ENCODE data around the gene LRP2.
"Not testable (repeated sequence)": the region's sequence is repeated elsewhere in the genome, so short reads cannot be mapped to it uniquely, and the experiment has no call there.

Gene LRP2

DNA sequence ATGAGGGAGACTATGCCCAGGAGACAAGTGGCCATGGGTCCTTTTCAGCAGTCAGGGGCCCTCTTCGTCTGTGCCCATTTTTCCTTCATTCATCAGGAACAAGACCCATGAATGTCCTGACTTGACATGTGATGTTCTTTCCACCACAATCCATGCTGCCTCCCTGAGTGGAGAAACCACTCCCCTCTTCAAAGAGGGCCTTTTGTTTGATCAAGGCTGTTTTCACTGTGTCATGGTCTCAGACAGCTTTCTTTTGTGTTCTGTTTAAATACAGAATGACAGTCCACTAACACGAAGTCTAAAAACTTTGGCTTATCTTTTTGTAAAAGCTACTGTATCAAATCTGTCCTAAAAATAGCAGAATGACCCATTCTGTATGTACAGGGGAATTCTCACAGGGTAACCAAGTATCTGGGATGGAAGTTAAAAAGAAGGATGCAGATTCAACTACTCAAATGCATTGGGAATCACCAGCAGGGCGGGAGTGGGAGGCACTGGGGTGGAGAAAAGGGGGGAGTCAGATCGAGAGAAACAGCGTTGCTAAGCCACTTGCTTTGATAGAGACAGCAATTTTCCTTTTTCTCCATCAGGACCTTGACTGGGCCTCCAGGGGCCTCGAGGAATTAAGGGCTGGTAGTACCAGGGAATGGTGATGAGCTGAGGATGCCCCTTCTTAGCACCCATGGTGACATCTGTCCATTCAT, 13.9 kb downstream of the LRP2 start:
- ATAC-seq (no peak), DNase-seq (no peak)

DNA sequence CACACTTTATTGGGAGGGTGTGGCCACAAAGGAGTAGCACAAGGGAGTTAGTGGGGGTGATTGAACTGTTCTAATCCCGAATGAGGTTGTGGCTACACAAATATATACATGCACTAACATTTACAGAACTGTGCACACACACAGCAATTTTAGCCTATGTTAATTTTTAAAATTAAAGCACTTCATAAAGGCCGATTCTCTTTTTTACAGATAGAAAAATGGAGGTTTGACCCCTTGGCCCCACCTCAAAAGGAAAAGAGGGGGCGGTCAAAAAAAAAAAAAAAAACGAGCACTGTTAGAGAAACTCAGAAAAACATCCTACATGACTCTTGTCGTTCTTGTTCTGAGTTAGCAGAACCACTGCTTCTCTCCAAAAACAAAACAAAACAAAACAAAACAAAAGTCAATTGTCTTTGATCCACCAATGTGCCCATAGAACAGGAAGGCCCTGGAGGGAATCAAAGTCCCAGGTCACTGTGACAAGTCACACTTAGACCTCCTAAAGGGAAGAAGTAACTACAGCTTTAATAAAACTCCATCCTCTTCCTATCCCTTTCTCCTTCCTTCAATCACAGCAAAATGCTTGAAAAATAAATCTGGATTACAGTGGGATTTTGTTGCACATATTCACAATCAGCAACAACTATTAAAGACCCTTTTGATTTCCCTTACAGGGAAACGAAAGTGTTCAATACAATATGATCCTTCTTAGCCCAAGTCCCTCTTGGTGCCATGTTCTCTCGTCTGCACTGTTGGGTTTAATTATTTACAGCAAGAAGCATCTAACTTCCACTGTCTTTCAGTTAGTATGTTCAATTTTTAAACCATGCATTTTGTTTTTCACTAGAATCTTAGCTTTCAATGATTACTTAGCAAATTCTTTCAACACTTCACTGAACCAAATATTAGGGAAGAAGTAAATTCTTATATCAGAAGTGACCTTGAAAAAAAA, 16.6 kb downstream of the LRP2 start:
- DNase-seq (no peak), ATAC-seq (no peak)

DNA sequence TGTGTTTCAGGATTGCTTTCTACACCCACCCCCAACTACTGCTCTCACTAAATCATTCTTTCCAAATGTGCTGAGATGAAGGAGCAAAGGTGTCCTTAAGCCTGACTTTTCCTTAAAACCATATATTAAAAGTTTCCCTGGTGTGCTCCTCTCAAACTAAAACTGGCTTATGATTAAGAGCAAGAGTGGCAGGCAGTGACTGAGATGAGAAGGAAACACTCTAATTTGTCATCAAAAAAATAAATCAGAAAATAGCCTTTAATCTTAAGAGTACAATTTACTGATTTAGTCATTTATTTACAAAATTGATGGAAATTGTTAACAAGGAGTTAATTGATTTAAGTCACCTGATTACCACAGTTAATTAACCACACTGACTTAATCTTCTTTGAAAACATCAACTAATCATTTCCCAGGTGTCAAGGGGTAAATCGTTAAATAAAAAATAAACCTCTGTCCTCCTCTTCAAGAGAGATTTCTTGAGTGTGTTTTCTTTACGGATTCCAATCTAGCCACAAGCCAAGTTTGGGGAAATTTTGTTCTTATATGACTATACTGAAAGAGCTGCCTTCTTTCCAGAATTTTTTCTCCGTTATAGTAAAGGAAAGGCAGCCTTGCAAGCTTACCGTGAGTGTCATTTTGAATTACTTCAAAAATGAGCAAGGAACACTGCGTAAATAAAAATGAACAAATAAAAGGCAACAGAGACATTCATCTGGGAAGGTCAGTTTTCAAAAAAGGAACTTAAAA, 17.4 kb downstream of the LRP2 start:
- ATAC-seq: no peak
- DNase-seq: no peak

DNA sequence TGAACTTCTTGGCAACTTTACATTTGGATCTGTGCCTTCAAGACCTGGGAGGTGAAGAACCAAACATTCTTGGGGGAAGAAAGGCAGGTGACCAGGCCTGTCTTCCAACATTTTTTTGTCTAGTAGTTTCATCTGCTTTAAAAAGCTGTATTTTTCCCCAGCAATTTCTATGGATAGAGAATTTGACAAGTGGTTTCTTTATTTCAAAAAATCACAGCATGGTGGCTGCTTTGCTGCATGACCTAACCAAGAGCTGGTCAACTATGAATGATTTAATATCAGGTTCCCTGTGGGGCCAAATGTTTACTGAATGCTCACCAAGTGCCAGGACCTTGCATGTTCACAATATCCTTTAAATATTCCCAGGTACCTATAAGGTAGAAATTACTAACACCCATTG, 19.1 kb downstream of the LRP2 start:
- ATAC-seq (no peak), DNase-seq (no peak)

DNA sequence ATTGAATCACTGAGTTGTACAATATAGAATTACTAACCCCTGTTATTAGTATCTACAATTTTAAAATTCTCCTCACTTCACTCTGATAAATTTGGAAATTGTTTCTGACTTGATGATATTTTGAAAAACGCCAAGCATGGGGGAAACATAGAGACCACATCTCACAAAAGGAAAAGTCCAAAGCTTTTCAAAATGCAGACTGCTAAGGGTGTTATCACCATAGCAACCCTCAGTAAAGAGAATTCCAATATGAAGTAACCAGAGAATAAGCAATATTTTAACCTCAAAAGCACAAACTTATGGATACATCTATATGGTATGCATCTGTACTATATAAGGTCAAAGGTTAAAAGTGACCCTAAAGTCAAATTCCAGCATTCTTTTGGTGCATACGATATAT, 22.7 kb downstream of the LRP2 start:
- DNase-seq: no peak
- no peak for ATAC-seq

DNA sequence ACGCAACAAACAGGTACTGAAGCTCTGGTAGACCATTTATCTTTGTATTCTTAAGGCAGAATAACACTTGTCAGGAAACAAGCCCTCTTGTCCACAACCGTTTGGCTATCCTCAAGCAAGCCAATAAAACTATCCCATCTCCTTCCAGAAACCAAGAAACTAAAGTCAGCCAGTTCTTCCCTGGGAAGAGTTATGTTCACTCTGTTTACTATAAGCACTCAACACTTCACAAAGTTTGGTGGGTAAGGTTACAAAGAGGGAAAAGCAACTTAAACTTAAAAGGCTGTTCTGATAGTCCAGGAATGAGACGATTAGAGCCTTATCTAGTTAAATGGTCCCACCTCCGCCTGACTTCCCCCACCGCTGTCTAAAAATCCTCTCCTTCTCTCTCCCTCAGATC, 25.6 kb downstream of the LRP2 start:
- ATAC-seq: no peak
- no peak for DNase-seq

DNA sequence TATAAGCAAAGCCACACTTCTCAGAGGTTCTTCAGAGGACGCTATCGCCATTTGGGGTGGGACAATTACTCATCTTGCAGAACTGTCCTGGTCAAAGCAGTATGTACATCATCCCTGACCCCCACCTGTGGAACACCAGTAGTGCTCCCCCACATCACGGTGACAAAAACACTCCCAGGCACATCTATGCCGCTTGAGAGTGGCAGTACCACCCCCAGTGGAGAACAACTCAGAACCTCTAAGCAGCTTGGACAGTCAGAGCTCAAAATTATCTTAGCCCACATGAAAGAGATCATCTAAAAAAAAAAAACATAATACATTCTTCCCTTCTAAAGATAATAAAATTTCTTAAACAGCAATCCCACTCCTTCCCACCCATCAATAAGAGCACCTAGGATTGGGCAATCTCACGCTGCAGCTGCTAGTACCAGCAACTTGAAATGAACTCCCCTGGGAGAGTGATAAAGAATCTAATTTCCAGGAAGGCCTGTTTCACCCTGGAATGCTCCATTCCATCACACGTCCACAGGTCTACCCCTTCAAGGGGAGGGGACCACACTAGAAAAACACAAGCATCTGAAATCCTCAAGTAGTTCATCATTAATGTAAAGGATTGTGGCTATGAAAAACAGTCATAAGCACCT, 31.7 kb downstream of the LRP2 start:
- DNase-seq (no peak), ATAC-seq (no peak)

DNA sequence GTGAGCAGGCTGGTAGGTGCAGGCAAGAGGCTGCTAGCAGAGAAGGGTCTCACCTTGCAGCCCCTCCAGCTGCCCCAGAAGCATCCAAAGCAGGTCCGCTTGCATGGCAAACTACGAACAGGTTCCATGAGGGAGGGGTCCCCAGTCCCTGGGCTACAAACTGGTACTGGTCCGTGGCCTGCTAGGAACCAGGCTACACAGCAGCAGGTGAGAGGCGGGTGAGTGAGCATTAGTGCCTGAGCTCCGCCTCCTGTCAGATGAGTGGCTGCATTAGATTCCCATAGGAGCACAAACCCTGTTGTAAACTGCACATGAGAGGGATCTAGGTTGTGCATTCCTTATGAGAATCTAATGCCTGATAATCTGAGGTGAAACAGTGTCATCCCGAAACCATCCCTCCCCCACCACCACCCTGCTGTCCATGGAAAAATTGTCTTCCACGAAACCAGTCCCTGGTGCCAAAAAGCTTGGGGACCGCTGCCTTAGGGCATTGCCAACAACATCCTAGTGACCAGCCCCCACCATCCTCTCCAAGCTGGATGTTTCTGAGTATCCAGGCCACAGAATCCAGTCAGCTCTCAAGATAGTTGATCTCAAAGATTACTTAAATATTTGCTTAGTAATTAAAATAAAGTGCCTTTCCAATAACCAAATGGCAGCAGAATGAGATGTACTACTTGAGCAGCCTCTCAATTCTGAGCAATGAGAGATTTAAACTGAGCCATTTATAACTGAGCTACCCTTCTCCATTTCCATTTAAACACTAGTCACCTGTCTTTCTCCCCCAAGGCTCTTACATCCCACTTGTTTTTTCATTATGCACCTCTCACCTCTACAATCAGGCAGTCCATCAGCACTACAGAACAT, 32.4 kb downstream of the LRP2 start:
- ATAC-seq (no peak), DNase-seq (no peak)

DNA sequence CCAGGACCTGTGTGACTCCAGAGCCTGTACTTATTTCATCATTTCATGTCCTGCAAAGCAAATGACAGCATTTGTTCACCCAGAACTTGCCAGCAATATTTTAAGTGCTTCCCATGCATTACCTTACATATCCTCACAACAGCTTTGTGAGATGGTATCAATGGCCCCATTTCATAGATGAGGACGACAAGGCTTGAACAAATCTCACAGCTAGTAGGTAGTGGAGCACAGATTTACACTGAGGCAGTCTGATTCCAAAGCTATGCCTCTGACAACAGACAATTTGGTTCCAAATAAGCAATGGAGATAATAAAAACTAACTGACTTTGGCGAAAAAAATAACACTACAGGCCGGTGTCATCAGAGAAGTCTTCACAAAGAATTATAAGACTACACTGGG, 33.5 kb downstream of the LRP2 start:
- no peak for DNase-seq
- no peak for ATAC-seq

DNA sequence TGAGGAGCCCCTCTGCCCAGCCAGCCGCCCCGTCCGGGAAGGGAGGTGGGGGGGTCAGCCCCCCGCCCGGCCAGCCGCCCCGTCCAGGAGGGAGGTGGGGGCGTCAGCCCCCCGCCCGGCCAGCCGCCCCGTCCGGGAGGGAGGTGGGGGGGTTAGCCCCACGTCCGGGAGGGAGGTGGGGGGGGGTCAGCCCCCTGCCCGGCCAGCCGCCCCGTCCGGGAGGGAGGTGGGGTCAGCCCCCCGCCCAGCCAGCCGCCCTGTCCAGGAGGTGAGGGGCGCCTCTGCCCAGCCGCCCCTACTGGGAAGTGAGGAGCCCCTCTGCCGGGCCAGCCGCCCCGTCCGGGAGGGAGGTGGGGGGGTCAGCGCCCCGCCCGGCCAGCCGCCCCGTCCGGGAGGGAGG, 34.5 kb downstream of the LRP2 start:
- ATAC-seq, DNase-seq: not testable (repeated sequence)

DNA sequence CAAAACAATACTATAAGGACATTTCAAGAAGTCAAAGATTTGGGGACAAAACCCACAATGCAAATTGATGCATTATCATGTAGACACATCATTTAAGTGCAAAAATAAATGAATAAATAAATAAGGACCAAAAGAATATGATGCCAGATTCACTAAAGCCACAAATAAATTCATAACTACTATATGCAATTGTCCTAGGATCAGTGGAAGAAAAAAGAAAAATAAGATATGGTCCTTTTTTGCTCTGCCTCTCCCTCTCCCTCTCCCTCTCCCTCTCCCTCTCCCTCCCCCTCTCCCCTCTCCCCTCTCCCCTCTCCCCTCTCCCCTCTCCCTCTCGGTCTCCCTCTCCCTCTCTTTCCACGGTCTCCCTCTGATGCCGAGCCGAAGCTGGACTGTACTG, 36.4 kb downstream of the LRP2 start:
- not testable (repeated sequence) for DNase-seq, ATAC-seq

DNA sequence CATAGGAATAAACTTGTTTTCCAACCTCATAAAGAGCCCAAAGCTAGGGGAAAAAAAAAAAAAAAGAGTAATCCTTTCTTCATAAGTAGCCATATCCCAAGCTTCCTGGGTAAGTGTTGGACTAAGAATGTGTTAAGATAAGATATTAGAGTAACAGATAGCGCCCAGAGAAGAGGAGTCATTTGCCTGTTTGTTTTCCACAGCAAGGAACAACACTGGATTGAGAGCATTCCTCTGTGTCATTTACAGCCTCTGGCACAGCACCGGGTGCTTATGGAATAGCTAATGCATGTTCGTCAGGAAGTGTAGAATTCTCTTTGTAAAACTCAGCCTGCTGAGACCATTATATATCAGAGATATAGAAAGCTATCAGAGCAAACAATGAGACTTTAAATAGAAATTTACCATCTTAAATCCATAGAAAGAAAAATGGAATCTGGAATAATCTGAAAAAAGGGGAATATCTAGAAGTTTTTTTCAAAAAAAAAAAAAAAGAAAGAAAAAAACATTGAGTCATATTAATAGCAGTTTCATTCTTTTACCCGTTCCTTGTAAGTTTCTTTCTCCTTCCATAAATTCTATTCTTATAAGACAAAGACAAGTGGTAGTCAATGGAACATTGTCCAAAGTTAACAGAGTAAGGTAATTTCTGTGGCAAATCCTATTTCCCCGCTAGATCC, 37.6 kb downstream of the LRP2 start:
- DNase-seq: no peak
- no peak for ATAC-seq

DNA sequence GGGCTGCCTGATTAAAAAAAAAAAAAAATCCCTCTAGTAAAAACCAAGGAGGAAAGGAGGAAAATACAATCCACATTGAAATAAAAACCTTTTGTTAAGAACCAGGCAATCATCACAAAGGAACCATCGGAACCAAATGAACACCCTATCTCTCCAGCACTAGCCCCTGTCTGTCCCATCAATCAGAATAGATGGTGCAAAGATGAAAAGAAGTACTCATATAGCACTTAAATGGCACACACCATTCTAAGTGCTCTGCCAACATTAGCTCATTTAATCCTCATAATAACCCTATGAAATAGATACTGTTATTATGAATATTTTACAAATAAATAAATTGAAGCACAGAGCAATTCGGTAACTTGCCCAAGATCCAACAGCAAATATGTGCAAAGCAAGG, 38.5 kb downstream of the LRP2 start:
- no peak for ATAC-seq
- no peak for DNase-seq

DNA sequence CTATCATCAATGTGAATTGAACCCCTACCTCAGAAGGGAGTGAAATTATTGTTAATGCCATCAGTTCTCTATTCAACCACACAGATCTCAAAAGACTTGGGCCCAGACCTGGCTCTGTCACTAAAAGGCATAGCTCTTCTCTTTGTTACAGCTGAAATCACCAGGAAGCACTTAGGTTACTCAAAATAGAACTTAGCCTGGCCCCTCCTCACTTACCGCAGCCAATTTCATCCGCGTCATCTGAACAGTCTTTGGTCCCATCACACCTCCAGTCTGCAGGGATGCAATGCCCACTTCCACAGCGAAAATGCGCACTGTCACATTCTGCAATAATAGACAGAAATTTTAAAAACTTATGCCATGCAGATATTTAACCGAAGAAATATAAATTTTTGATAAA, 41.8 kb downstream of the LRP2 start:
- no peak for DNase-seq
- no peak for ATAC-seq

DNA sequence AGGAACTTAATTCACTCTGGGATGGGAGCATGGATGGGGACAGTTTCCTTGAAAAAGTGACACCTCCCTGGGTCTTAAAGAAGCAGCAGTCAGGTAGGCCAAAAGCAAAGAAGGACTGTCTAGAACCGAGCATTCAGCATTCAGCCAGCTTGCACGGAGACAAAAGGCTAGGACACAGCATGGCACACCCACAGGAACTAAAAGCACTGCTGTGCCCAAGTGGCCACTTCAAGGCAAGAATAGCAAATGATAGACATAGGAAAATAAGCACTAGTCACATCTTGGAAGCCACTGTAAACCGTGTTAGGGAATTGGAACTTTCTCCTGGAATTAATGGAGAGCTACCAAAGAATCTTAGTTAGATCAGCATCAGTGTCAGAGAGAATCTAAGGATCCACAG, 47.0 kb downstream of the LRP2 start:
- ATAC-seq (no peak), DNase-seq (no peak)

DNA sequence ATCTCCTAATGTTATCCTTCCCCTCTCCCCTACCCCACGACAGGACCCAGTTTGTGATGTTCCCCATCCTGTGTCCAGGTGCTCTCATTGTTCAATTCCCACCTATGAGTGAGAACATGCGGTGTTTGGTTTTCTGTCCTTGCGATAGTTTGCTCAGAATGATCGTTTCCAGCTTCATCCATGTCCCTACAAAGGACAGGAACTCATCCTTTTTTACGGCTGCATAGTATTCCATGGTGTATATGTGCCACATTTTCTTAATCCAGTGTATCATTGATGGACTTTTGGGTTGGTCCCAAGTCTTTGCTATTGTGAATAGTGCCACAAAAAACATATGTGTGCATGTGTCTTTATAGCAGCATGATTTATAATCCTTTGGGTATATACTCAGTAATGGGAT, 54.0 kb downstream of the LRP2 start:
- ATAC-seq: not testable (repeated sequence)

DNA sequence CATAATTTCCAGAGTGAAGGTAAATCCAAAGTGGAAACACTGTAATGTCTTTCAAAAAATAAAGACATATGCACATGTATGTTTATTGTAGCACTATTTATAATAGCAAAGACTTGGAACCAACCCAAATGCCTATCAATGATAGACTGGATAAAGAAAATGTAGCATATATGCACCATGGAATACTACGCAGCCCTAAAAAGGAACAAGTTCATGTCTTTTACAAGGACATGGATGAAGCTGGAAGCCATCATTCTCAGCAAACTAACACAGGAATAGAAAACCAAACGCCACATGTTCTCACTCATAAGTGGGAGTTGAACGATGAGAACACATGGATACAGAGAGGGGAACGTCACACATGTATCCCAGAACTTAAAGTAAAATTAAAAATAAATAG, 57.6 kb downstream of the LRP2 start:
- not testable (repeated sequence) for ATAC-seq

More for the DNA sequence above, 54.0 kb downstream of the LRP2 start:
- DNase-seq: not testable (repeated sequence)

DNA sequence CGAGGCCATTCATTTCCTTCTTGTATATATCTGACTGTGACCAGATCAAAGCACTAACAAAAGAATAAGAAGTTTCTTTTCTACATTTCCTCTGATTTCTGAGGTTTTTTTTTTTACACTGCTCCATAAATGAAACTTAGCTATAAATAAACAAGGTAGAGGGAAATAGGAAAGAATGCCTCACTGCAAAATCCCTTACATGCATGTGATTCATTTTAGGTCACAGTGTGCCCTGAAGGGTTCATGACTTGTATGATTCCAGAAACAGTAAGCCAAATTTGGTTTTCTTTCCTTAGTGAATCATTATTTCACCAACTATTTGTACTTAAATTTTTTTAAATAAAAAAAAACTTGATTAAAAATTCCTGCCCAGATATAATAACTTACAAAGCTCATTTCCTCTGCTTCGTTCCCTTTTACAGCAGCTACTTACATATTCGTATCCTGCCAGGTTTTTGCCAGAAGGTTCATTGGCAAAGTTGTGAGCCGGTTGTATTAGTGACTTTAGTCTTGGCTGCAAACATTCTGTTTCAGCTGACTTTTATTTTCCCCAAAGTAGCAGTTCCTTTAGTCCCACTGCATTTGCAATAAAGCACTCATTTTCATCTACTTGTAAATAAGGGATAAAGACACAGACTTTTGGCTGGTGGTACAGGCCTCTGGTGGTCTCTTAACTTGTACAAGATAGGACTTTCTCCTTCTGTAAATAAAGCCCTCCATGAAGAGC, 58.6 kb downstream of the LRP2 start:
- DNase-seq (no peak), ATAC-seq (no peak)

More for the DNA sequence above, 57.6 kb downstream of the LRP2 start:
- DNase-seq: not testable (repeated sequence)

DNA sequence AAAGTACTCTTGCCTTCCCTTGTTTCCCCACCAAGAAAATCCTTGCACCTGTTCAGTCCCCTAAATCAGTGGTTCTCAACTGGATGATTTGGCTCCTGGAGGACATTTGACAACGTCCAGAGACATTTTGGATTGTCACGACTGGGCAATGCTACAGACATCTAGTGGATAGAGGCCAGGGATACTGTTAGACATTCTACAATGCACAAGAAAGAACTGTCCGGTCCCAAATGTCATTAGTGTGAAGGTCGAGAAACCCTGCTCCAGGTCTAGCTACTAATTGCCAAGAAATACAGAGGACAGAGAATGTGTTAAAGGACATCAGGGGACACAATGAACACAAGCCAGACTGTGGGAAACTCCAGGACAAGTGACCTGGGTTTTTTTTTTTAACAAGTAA, 60.0 kb downstream of the LRP2 start:
- ATAC-seq: no peak
- DNase-seq: no peak
